Ecto neural progenitor cell (in vitro differentiated cells): ENCODE data around the gene MCUB.
"Not testable (repeated sequence)": the region's sequence is repeated elsewhere in the genome, so short reads cannot be mapped to it uniquely, and the experiment has no call there.

Source experiments
- DNase-seq: peaks from one replicate; pipeline ENCODE4 v3.0.0-alpha.2; 2018; ENCODE audit warnings: low spot score

The MCUB gene, protein sequence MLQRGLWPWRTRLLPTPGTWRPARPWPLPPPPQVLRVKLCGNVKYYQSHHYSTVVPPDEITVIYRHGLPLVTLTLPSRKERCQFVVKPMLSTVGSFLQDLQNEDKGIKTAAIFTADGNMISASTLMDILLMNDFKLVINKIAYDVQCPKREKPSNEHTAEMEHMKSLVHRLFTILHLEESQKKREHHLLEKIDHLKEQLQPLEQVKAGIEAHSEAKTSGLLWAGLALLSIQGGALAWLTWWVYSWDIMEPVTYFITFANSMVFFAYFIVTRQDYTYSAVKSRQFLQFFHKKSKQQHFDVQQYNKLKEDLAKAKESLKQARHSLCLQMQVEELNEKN

DNA sequence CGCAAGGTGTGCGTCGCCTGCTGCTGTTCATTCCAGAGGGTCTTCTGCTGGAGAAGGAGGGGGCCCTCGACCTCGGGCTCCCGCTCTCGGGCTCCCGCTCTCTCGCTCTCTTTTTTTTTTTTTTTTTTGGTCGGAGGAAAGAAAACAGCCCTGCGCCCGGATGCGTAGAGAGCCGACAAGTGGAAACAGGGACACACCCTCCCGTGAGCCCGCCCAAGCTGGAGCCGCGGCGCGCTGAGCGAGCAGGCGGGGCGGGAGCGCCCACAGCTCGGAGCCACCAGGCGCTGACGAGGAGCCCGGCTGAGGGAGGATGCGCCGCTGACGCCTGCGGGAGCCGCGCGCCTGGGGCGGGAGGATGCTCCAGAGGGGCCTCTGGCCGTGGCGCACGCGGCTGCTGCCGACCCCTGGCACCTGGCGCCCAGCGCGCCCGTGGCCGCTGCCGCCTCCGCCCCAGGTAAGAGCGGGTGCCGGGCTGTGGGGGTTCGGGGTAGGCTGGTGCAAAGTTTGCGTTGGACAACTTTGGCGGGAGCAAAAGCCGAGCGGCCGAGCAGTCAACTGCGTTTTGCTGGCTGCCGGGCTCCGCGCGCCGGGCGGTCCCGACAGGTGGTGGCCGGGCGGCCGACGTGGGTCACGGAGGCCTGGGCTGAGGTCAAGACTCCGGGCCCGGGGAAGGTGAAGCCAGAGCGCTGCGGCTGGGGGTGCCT lies at the start of gene MCUB:
Gene MCUB (plus strand): TSS at position 264 of the 704 bp plus-strand sequence. CDS start 92 bp downstream, at position 356.
- peak; percentile 89 for DNase-seq

GRCh38 chr4:109510687-109511086 lies 49.4 kb upstream of the MCUB start:
- no peak for DNase-seq

DNA sequence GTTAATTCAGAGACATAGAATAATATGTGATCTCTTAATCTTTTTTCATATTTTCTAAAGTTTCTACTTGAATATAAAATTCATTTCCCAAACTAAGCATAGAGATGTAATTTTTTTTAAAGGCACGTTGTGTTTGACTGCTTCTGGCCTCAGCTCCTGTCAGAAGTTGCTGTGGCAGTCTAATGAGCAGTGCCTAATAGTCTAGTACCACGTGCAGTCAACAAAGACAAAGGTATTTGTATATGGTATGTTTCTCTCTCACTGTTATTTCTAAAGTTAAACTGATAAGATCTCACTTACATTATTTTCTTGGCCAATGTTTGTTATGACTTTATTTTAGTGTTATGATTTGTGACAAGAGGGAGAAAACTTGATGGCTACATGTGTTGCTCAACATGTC lies 48.6 kb upstream of the MCUB start:
- no peak for DNase-seq

- DNase-seq = not testable (repeated sequence)
Observed at GRCh38 chr4:109513368-109513767, 46.7 kb upstream of the MCUB start.

DNA sequence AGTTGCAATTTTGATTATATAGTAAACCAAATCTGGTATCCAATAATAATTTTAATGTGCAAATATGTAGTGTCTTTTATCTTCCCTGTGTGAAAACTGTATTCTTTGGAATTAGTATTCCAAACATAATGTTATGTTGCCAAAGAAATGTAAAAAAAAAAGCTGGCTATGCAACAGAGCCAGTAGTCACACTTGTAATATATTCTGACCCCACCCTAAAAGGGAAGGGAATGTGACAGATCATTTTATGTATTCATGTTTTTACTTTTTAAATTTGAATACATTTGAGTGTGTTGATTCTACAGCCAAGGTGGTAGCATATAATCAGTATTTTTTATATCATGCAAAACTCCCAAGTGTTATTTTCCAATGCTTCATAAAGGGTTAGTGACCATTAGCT lies 27.9 kb upstream of the MCUB start:
- DNase-seq = no peak

DNA sequence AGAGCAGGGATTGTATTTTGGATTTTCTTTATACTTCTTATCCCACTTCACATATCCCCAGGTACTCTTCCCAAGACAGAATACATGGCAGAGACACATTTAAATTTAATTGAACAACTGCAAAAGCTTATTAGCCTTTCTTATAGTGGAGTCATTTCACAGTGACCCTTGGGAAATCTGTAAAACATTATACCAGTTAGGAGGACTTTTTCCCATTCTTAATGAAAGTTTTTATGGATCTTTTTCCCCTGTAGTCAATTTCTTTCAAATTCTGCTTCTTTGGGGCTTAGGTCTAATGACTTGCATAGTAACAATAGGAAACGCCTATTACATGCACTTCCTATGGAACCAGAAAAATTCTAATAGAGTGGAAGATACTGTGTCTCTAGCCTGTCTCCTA lies 14.6 kb upstream of the MCUB start:
- no peak for DNase-seq

- no peak for DNase-seq
Observed at GRCh38 chr4:109547394-109547793, 12.7 kb upstream of the MCUB start.

- no peak for DNase-seq
Observed at GRCh38 chr4:109548655-109549054, 11.4 kb upstream of the MCUB start.

- DNase-seq = no peak
Observed at GRCh38 chr4:109552237-109552636, 7.8 kb upstream of the MCUB start.

GRCh38 chr4:109553130-109553529 lies 6.9 kb upstream of the MCUB start:
- DNase-seq = no peak

- DNase-seq = no peak
Observed at GRCh38 chr4:109554971-109555370, 5.1 kb upstream of the MCUB start.

DNA sequence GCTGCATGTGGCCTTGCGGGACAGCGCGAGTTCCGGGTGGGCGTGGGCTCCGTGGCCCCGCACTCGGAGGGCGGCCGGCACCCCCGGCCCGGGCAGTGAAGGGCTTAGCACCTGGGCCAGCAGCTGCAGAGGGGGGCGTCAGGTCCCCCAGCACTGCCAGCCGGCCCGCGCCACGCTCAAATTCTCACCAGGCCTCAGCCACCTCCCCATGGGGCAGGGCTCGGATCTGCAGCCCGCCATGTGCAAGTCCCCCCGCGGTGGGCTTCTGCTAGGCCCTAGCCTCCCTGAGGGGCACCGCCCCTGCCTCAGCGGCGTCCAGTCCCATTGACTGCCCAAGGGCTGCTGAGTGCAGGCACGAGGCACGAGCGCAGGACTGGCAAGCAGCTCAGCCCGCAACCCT lies 2.6 kb upstream of the MCUB start:
- no peak for DNase-seq

DNA sequence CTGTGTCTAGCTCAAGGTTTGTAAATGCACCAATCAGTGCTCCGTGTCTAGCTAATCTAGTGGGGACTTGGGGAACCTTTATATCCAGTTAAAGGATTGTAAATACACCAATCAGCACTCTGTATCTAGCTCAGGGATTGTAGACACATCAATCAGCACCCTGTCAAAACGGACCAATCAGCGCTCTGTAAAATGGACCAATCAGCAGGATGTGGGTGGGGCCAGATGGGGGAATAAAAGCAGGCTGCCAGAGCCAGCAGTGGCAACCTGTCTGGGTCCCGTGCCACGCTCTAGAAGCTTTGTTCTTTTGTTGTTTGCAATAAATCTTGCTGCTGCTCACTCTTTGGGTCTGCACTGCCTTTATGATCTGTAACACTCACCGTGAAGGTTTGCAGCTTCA lies 2.0 kb upstream of the MCUB start:
- DNase-seq = not testable (repeated sequence)

GRCh38 chr4:109559625-109559982 lies 442 bp upstream of the MCUB start:
- peak; percentile 76 for DNase-seq

DNA sequence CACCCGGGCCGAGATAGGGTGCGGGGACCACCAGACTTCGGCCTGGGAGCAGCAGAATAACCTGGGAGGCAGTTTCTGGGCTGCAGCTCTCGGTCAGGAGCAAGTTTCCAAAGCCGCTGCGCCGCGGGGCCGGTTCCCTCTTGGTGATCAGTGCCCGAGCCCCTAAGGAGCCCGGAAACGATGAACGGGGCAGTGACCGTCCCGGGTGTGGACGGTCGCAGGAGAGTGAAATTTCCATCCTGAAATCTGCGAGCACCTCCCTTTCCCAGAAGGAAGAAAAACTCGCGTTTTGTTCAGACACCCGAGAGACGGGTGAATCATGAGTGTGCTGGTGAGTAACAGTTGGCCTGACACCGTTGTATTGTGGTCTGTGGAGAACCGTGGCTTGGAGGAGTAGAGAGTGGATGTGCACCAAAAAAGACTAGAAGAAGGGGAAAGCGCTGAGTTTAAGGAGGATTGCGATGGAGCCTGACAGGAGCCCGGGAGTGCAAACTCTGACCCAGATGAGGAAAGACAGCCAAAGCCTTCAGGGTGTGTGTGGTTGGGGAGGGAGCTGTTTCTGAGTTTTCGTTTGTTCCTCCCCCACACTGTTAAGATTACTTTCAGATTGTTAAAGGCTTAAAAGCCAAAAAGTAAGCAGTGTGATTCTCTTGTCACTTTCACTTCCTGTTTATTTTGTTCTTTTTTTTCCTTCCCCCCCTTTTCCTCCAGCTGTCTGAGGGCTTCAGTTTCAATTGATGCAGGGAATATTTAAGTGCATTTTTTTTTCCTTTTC lies 828 bp downstream of the MCUB start:
- DNase-seq = no peak

- DNase-seq = no peak
Observed at GRCh38 chr4:109562457-109563239, 2.6 kb downstream of the MCUB start.

- no peak for DNase-seq
Observed at GRCh38 chr4:109571494-109571893, 11.4 kb downstream of the MCUB start.

GRCh38 chr4:109572154-109572553 lies 12.1 kb downstream of the MCUB start:
- no peak for DNase-seq

GRCh38 chr4:109574443-109574850 lies 14.4 kb downstream of the MCUB start:
- no peak for DNase-seq

DNA sequence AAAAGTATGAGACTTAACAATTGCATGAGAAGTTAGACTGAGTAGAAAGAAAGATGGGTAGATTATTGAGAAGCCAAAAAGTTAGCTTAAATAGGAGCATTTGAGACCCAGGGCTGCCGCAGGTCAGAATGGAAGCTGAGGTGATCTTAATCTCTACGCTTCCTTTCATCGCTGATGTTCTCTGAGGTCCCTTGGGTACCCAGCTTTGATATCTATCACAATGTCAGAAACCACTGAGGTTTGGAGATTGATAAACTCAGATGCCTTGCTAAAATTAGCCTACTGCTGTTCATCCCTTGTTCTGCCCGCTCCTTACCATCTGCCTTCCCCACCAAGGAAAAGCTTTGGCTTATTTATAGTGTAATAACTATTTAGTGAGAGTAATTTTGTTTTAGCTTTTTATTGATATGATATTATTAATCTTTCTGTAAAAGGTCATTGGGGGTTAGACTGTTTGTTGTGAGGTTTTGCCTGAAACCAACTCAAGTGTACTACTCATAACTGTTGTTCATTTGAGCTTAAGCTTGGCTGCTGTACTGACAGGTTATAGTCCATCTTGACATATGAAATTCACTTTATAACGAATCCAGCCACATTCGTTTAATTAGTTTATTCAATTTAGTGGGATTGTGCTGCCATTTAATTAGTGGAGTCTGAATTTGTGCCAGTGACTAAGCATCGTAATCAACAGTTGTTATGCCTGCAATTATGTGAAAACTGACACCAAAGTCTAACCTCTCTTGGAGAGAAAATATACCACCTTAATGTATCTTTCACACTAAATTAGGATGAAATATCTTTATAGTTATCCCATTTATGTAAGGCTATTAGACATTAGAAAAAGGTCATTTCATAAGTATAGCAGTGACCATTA lies 15.1 kb downstream of the MCUB start:
- DNase-seq = no peak

DNA sequence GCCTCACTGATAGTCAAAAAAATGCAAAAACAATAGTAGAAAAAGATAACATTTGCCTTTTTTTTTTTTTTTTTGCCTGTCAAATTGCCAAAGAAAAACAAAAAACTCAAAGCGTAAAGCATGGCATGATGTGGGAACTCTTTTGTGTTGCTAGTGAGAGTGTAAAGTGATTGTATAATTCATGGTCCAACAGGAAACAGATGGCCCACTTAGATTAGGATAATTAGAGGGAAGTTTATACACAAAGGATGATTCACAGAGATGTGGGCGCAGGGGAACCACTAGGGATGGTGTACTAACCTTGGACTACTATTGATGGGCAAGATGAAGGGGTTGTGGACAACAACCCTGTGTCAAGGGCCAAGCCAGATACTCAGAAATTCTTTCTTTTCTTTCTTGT lies 16.4 kb downstream of the MCUB start:
- no peak for DNase-seq
